ENCODE results near the gene OR9Q2. TPM values are rescaled to one million over a fixed set of nuclear protein-coding genes. Genes with fewer than 3 reads are reported as not detected.
"Not testable (repeated sequence)": the region's sequence is repeated elsewhere in the genome, so short reads cannot be mapped to it uniquely, and the experiment has no call there.

The OR9Q2 gene
- total and polyA plus RNA-seq, 2 of the 13 experiments (the other 11 are each of a cell fraction or from before 2014, with no cell fraction given) = not detected

- ATAC-seq (no peak), DNase-seq (ENCODE audit: low spot score) (no peak), FAIRE-seq (no peak)
- in situ Hi-C loops (cut with HindIII; ENCODE audit: extremely low pct_ligation_motif_present, low pct_unique_long_range_greater_than_20kb) = no loop called here
- TF ChIP-seq ATAD3A (CRISPR knock-in tag; IDR thresholded peaks at IDR 0.05) (no peak), KLF11 (CRISPR knock-in tag; IDR thresholded peaks at IDR 0.05) (no peak), ZNF546 (CRISPR knock-in tag; conservative IDR thresholded peaks at IDR 0.05) (no peak), ZBTB8A (CRISPR knock-in tag; IDR thresholded peaks at IDR 0.05; ENCODE audit: borderline replicate concordance, low read depth) (no peak), KLF6 (CRISPR knock-in tag; IDR thresholded peaks at IDR 0.05) (no peak), ZNF644 (CRISPR knock-in tag; IDR thresholded peaks at IDR 0.05; ENCODE audit: low read depth) (no peak), ZNF792 (CRISPR knock-in tag; IDR thresholded peaks at IDR 0.05) (no peak), DDIT3 (CRISPR knock-in tag; IDR thresholded peaks at IDR 0.05) (no peak), THAP8 (CRISPR knock-in tag; IDR thresholded peaks at IDR 0.05; ENCODE audit: borderline replicate concordance) (no peak), SKIL (CRISPR knock-in tag; IDR thresholded peaks at IDR 0.05; ENCODE audit: borderline replicate concordance) (no peak), ZXDC (CRISPR knock-in tag; IDR thresholded peaks at IDR 0.05) (no peak), ZNF12 (CRISPR knock-in tag; IDR thresholded peaks at IDR 0.05) (no peak), ZSCAN30 (CRISPR knock-in tag; IDR thresholded peaks at IDR 0.05) (no peak), ESRRA (CRISPR knock-in tag; IDR thresholded peaks at IDR 0.05; ENCODE audit: low read depth) (no peak)
- CTCF ChIA-PET (ENCODE audit: low intra/inter-chr PET ratio, low total read pairs) = no interaction called here
- no peaks in the 10 kb centered on the region for H3K9me3 ChIP-seq (ENCODE audit: low read length)
- no peaks in the 10 kb centered on the region for H3K79me2 ChIP-seq (ENCODE audit: insufficient read depth, low read length)
- H4K20me1 ChIP-seq (ENCODE audit: insufficient read depth, low read length) = no peaks in the 10 kb centered on the region
- no peak within 1 kb of the TSS for H3K9ac ChIP-seq (ENCODE audit: insufficient read depth, low read depth, low read length)
- H2AFZ ChIP-seq (ENCODE audit: low read length) = no peak within 1 kb of the TSS
- no peak within 1 kb of the TSS for H3K4me2 ChIP-seq (ENCODE audit: low read depth, low read length)
- no peaks in the 10 kb centered on the region for H3K36me3 ChIP-seq (replicated peaks in 1 of 2; ENCODE audit: control insufficient read depth in 1 of 2, insufficient read depth in 2 of 2, low read length in 2 of 2)
- no peak within 1 kb of the TSS for H3K27ac ChIP-seq (ENCODE audit: extremely low read length, insufficient read depth, low read length)
- POLR2A ChIA-PET = no interaction called here
- no TSS peak for BruUV-seq (replicated peaks)
- no peak within 1 kb of the TSS for H3K4me3 ChIP-seq (replicated peaks in 1 of 3; ENCODE audit: insufficient read depth in 1 of 3, low read depth in 2 of 3, low read length in 3 of 3)
- no peaks in the 10 kb centered on the region for H3K4me1 ChIP-seq (ENCODE audit: insufficient read depth, low read length)
- H3K27me3 ChIP-seq (ENCODE audit: control insufficient read depth in 1 of 2, insufficient read depth in 2 of 2, low read length in 2 of 2) = no peaks in the 10 kb centered on the region
- intact Hi-C loops (cut with micrococcal nuclease; ENCODE audit: unreplicated experiment) = no loop called here
These were observed 15.2 kb downstream of the OR9Q2 start, which contains the start of gene OR1S2 for GRCh38 chr11:58204042-58204441. Gene OR1S2, minus strand, starts transcription at chr11:58204142. Its CDS starts 0 bp downstream, at chr11:58204142.

- H2AFZ ChIP-seq (ENCODE audit: low read length); BruUV-seq (replicated peaks); H3K27ac ChIP-seq (ENCODE audit: extremely low read length, insufficient read depth, low read length); DNase-seq (ENCODE audit: low spot score); H3K79me2 ChIP-seq (ENCODE audit: insufficient read depth, low read length); POLR2A ChIA-PET; H3K36me3 ChIP-seq (replicated peaks in 1 of 2; ENCODE audit: control insufficient read depth in 1 of 2, insufficient read depth in 2 of 2, low read length in 2 of 2); ATAC-seq; H3K9me3 ChIP-seq (ENCODE audit: low read length); FAIRE-seq; intact Hi-C loops (cut with micrococcal nuclease; ENCODE audit: unreplicated experiment); in situ Hi-C loops (cut with HindIII; ENCODE audit: extremely low pct_ligation_motif_present, low pct_unique_long_range_greater_than_20kb); H3K4me2 ChIP-seq (ENCODE audit: low read depth, low read length); H3K9ac ChIP-seq (ENCODE audit: insufficient read depth, low read depth, low read length); H3K4me3 ChIP-seq (replicated peaks in 1 of 3; ENCODE audit: insufficient read depth in 1 of 3, low read depth in 2 of 3, low read length in 3 of 3); H3K4me1 ChIP-seq (ENCODE audit: insufficient read depth, low read length); H3K27me3 ChIP-seq (ENCODE audit: control insufficient read depth in 1 of 2, insufficient read depth in 2 of 2, low read length in 2 of 2); H4K20me1 ChIP-seq (ENCODE audit: insufficient read depth, low read length); CTCF ChIA-PET (ENCODE audit: low intra/inter-chr PET ratio, low total read pairs): not testable (repeated sequence)
- 13% methylated on average over 2 of the region's 2 CpGs for WGBS (ENCODE audit: low lambda C conversion rate)
These were observed 23.6 kb downstream of the OR9Q2 start, which contains the start of gene OR1S1 for GRCh38 chr11:58212420-58212819. Gene OR1S1, plus strand, starts transcription at chr11:58212720.

Measured in HepG2 (cell line).